NB4 (cell line): ENCODE results near the gene FRMD4B.

Experiments used
- DNase-seq: peaks from one replicate; pipeline ENCODE4 v3.0.0; 2010; ENCODE audit warnings: low read depth
- H3K4me3 ChIP-seq: one replicate; pipeline ENCODE4 v1.5.1; 2011; ENCODE audit warnings: mild to moderate bottlenecking, low read depth, low read length, moderate library complexity
- MYC ChIP-seq: IDR thresholded peaks from 2 replicates; pipeline ENCODE4 v1.6.1; 2011; ENCODE audit warnings: low read depth, low read length
- POLR2A ChIP-seq: IDR thresholded peaks from 2 replicates; pipeline ENCODE4 v1.6.1; 2011; ENCODE audit warnings: mild to moderate bottlenecking; ENCODE audit not compliant: insufficient read length; ENCODE audit errors: extremely low read depth
- TF ChIP-seq, protein P1 (sequence below): IDR thresholded peaks from 2 replicates; pipeline ENCODE4 v1.6.1; 2011; ENCODE audit warnings: low read depth, low read length
- TF ChIP-seq, protein P2 (sequence below): IDR thresholded peaks from one replicate; pipeline ENCODE4 v1.5.1; 2012; ENCODE audit warnings: low read depth, low read length

FRMD4B gene

DNA sequence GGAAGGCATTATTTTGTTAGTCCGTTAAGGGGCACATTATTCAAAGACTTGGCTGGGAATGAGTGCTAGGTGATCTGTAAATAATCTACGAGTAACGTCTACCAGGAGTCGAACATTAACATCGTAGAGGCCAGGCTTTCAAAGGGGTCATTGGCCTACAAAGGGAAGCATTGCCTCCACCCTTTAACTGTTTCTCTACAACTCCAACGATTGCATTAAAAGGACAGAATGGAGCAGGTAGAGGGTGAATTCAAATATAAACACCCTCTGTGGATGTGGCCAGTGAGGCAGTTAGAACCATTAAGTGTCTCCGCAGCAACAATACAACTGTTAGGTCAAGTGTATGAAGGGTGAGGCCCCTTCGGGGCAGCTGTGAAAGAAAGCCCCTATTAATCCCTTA, 137.5 kb downstream of the FRMD4B start:
- no peak for TF ChIP-seq MYC
- TF ChIP-seq, protein P1, sequence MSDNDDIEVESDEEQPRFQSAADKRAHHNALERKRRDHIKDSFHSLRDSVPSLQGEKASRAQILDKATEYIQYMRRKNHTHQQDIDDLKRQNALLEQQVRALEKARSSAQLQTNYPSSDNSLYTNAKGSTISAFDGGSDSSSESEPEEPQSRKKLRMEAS, result no peak
- TF ChIP-seq POLR2A, result no peak
- TF ChIP-seq, protein P2, sequence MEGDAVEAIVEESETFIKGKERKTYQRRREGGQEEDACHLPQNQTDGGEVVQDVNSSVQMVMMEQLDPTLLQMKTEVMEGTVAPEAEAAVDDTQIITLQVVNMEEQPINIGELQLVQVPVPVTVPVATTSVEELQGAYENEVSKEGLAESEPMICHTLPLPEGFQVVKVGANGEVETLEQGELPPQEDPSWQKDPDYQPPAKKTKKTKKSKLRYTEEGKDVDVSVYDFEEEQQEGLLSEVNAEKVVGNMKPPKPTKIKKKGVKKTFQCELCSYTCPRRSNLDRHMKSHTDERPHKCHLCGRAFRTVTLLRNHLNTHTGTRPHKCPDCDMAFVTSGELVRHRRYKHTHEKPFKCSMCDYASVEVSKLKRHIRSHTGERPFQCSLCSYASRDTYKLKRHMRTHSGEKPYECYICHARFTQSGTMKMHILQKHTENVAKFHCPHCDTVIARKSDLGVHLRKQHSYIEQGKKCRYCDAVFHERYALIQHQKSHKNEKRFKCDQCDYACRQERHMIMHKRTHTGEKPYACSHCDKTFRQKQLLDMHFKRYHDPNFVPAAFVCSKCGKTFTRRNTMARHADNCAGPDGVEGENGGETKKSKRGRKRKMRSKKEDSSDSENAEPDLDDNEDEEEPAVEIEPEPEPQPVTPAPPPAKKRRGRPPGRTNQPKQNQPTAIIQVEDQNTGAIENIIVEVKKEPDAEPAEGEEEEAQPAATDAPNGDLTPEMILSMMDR, result no peak
- DNase-seq, result no peak
- no peak overlapping the region for H3K4me3 ChIP-seq

DNA sequence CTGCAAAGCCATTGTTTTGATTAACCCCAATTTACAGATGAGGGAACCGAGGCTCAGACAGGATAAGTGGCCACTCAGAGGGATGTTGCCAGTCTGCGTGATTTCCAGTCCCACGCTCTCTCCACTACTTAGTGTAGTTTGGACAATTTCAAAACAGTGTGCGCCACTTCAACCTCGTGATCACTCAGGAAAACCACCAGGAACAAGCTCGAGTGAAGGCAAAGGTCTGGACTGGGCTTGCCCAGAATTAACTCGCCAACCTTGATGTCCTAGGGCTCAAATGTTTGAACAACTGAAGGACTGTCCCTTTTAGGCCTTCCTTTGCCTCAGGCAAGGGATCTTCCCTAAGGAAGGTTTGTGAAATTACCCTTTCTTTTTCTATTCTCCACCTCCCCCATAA, 139.3 kb downstream of the FRMD4B start:
- H3K4me3 ChIP-seq, result no peak overlapping the region
- DNase-seq, result no peak
- TF ChIP-seq, protein P2, result no peak
- TF ChIP-seq, protein P1, result no peak
- TF ChIP-seq POLR2A (no peak), MYC (no peak)

DNA sequence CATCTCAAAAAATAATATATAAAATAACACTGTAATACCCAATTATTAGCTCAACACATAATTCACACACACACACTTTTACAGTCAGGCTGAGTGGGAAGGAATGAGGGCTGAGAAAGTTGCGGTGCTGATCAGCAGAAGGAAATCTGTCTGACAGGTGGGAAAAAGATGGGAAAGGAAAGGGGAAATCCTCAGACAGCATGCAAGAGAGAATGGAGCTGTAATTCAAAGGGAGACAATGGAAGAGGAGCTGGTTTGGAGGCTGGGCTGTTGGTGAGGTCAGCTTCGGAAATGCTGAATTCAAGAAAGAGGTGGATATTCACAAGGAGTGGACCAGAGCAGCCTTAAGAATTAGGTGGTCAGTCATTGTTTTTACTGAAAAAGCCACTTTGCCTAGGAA, 141.8 kb downstream of the FRMD4B start:
- H3K4me3 ChIP-seq, result no peak overlapping the region
- TF ChIP-seq MYC (no peak), POLR2A (no peak)
- TF ChIP-seq, protein P2, result no peak
- TF ChIP-seq, protein P1, result no peak
- no peak for DNase-seq

DNA sequence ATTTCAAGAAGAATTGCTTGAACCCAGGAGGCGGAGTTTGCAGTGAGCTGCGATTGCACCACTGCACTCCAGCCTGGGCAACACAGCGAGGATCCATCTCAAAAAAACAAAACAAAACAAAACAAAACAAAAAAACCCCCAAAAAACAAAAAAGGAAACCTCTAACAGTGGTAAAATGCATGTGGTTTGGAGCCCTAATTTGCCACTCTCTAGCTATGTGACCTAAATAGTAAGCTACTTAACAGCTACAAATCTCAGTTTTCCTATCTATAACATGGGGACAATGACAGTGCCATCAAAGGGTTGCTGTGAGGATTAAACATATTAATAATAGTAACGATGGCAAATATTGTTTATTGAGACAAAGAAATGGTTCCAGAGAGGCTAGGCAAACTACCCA, 144.1 kb downstream of the FRMD4B start:
- H3K4me3 ChIP-seq, result no peak overlapping the region
- no peak for DNase-seq
- TF ChIP-seq POLR2A (no peak), MYC (no peak)
- TF ChIP-seq, protein P2, result no peak
- TF ChIP-seq, protein P1, result no peak

DNA sequence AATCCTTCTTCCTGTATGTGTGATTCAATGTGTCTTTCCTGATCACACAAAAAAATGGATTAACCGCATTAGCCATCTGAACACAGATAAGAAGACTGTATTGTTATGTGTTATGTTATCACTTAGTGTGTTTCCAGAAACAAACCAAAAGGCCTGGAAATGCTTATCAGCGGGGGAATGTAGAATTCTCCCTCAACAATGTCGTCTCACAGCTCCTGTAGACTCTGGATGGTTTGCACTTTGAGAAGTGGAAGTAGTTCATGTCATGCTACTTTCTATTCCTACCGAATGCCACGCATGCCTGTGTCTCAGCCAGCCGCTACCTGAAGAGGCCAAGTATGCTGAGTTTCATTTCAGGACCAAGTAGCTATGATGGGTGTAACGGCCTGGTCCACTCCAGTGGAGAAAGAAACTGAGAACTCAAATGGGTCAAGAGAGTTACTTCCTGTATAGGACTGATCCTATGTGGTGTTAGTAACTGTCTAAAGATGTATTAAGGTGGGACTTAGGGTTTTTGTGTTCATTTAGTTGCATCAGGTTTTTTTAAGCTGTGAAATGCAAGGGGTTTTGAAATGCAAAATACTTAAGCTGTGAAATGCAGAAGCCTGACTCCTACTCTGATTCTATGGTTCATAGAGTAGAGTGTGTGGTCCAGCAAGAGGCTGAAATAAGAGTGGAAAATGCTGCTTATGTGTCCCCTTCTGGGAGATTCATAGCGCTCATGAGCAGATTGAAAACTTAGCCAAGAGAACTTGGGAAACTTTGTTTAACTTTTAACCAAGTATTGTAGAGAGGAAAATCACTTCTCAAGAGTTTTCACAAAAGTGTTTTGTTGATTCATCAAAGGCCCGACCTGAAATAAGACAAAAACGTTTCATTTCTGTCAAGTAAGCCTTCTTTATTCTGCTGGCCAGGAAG, 145.0 kb downstream of the FRMD4B start:
- DNase-seq, result no peak
- no peak overlapping the region for H3K4me3 ChIP-seq
- TF ChIP-seq POLR2A, result no peak
- TF ChIP-seq, protein P2, result no peak
- TF ChIP-seq MYC, result no peak
- TF ChIP-seq, protein P1, result no peak
